MM.1S (cell line): ENCODE results near the gene GSG1L.

Source experiments
- DNase-seq: peaks from one replicate; pipeline ENCODE4 v3.0.0-alpha.2; 2015
- H2AFZ ChIP-seq: fragments of 300-600 bp; sonication (generic); 2 replicates; pipeline ENCODE4 v1.6.0; 2016; ENCODE audit warnings: antibody characterized with exemption, low read length
- H3F3A ChIP-seq: fragments of 300-600 bp; sonication (generic); 2 replicates; pipeline ENCODE4 v1.6.1; 2016; ENCODE audit warnings: mild to moderate bottlenecking, antibody characterized with exemption, low read length, moderate library complexity, mixed read lengths; ENCODE audit not compliant: insufficient read depth
- H3K27ac ChIP-seq: fragments of 300-600 bp; sonication (generic); 2 replicates; pipeline ENCODE4 v1.5.1; 2016; ENCODE audit warnings: mild to moderate bottlenecking, low read length
- H3K27me3 ChIP-seq: fragments of 300-600 bp; sonication (generic); replicated peaks from 2 replicates; pipeline ENCODE4 v1.6.0; 2016; ENCODE audit warnings: low read length; ENCODE audit not compliant: insufficient read depth
- H3K36me3 ChIP-seq: fragments of 300-600 bp; sonication (generic); replicated peaks from 2 replicates; pipeline ENCODE4 v1.6.1; 2016; ENCODE audit warnings: mild to moderate bottlenecking, low read length, mixed read lengths; ENCODE audit not compliant: insufficient read depth
- H3K4me1 ChIP-seq: fragments of 300-600 bp; sonication (generic); 2 replicates; pipeline ENCODE4 v1.6.1; 2016; ENCODE audit warnings: low read length, mixed read lengths
- H3K4me2 ChIP-seq: fragments of 300-600 bp; sonication (generic); 2 replicates; pipeline ENCODE4 v1.6.0; 2016; ENCODE audit warnings: low read depth, low read length
- H3K4me3 ChIP-seq: fragments of 300-600 bp; sonication (generic); 2 replicates; pipeline ENCODE4 v1.5.1; 2016; ENCODE audit warnings: low read length, mixed read lengths
- H3K79me2 ChIP-seq: fragments of 300-600 bp; sonication (generic); 2 replicates; pipeline ENCODE4 v1.6.1; 2016; ENCODE audit warnings: mixed run types, low read length, mixed read lengths
- H3K9ac ChIP-seq: fragments of 300-600 bp; sonication (generic); 2 replicates; pipeline ENCODE4 v1.6.1; 2016; ENCODE audit warnings: low read length, mixed read lengths
- H3K9me2 ChIP-seq: fragments of 300-600 bp; sonication (generic); replicated peaks from 2 replicates; pipeline ENCODE4 v1.6.1; 2016; ENCODE audit warnings: mild to moderate bottlenecking, low read length, mixed read lengths; ENCODE audit not compliant: insufficient read depth
- H3K9me3 ChIP-seq: fragments of 300-600 bp; sonication (generic); replicated peaks from 2 replicates; pipeline ENCODE4 v1.6.1; 2016; ENCODE audit warnings: mild to moderate bottlenecking, low read length, mixed read lengths; ENCODE audit not compliant: insufficient read depth
- H4K20me1 ChIP-seq: fragments of 300-600 bp; sonication (generic); 2 replicates; pipeline ENCODE4 v1.6.1; 2016; ENCODE audit warnings: mild to moderate bottlenecking, low read length, moderate library complexity, mixed read lengths; ENCODE audit not compliant: insufficient read depth
- CTCF ChIP-seq: fragments of 300-600 bp; sonication (generic); IDR thresholded peaks from 2 replicates; pipeline ENCODE4 v1.5.1; 2016; ENCODE audit warnings: antibody characterized with exemption, low read length, mixed read lengths
- EZH2 ChIP-seq: fragments of 300-600 bp; sonication (generic); optimal IDR thresholded peaks from 2 replicates; pipeline ENCODE3; 2017; ENCODE audit warnings: low read depth, mild to moderate bottlenecking, antibody characterized with exemption, low read length, mixed read lengths
- EZH2phosphoT487 ChIP-seq: fragments of 300-600 bp; sonication (generic); IDR thresholded peaks from 2 replicates; pipeline ENCODE4 v1.6.1; 2018; ENCODE audit warnings: antibody characterized with exemption, low read length

Gene GSG1L

GRCh38 chr16:27817038-27817437 lies 246.5 kb downstream of the GSG1L start:
- no peaks in the 10 kb centered on the region for H3K9me3 ChIP-seq
- H3K27ac ChIP-seq = no peak overlapping the region
- DNase-seq = no peak
- no peaks in the 10 kb centered on the region for H3K4me1 ChIP-seq
- H3F3A ChIP-seq = no peaks in the 10 kb centered on the region
- no peak overlapping the region for H3K9ac ChIP-seq
- no peaks in the 10 kb centered on the region for H3K79me2 ChIP-seq
- H3K4me3 ChIP-seq = no peak overlapping the region
- H3K36me3 ChIP-seq = no peaks in the 10 kb centered on the region
- no peaks in the 10 kb centered on the region for H4K20me1 ChIP-seq
- peaks cover 52% of the 10 kb centered on the region for H3K27me3 ChIP-seq
- no peak for TF ChIP-seq EZH2
- TF ChIP-seq EZH2phosphoT487 = no peak
- no peak for TF ChIP-seq CTCF
- H2AFZ ChIP-seq = no peak overlapping the region
- H3K9me2 ChIP-seq = no peaks in the 10 kb centered on the region
- H3K4me2 ChIP-seq = no peak overlapping the region

GRCh38 chr16:27816561-27816960 lies 247.0 kb downstream of the GSG1L start:
- no peaks in the 10 kb centered on the region for H4K20me1 ChIP-seq
- H3K36me3 ChIP-seq = no peaks in the 10 kb centered on the region
- no peak overlapping the region for H3K4me2 ChIP-seq
- no peak overlapping the region for H2AFZ ChIP-seq
- H3K27ac ChIP-seq = no peak overlapping the region
- no peak overlapping the region for H3K4me3 ChIP-seq
- no peaks in the 10 kb centered on the region for H3K79me2 ChIP-seq
- no peaks in the 10 kb centered on the region for H3K4me1 ChIP-seq
- no peaks in the 10 kb centered on the region for H3K9me3 ChIP-seq
- H3K9ac ChIP-seq = no peak overlapping the region
- no peak for DNase-seq
- no peaks in the 10 kb centered on the region for H3F3A ChIP-seq
- no peaks in the 10 kb centered on the region for H3K9me2 ChIP-seq
- H3K27me3 ChIP-seq = peaks cover 50% of the 10 kb centered on the region
- TF ChIP-seq CTCF = no peak
- no peak for TF ChIP-seq EZH2
- TF ChIP-seq EZH2phosphoT487 = no peak

GRCh38 chr16:27813591-27813990 lies 249.9 kb downstream of the GSG1L start:
- no peaks in the 10 kb centered on the region for H3K4me1 ChIP-seq
- no peak overlapping the region for H3K4me2 ChIP-seq
- no peak for TF ChIP-seq EZH2phosphoT487
- no peak for TF ChIP-seq CTCF
- TF ChIP-seq EZH2 = no peak
- H3K9me3 ChIP-seq = no peaks in the 10 kb centered on the region
- DNase-seq = no peak
- no peaks in the 10 kb centered on the region for H3F3A ChIP-seq
- peaks cover 20% of the 10 kb centered on the region for H3K27me3 ChIP-seq
- no peak overlapping the region for H3K9ac ChIP-seq
- H3K36me3 ChIP-seq = no peaks in the 10 kb centered on the region
- no peaks in the 10 kb centered on the region for H3K79me2 ChIP-seq
- no peak overlapping the region for H3K27ac ChIP-seq
- H4K20me1 ChIP-seq = no peaks in the 10 kb centered on the region
- no peak overlapping the region for H2AFZ ChIP-seq
- no peaks in the 10 kb centered on the region for H3K9me2 ChIP-seq
- H3K4me3 ChIP-seq = no peak overlapping the region

GRCh38 chr16:27811881-27812280 lies 251.6 kb downstream of the GSG1L start:
- Histone ChIP-seq H3K27ac (no peak overlapping the region), H3K9ac (no peak overlapping the region), H4K20me1 (no peaks in the 10 kb centered on the region), H3K27me3 (peaks cover 10% of the 10 kb centered on the region), H3K4me1 (no peaks in the 10 kb centered on the region), H3K4me3 (no peak overlapping the region), H3K4me2 (no peak overlapping the region), H3K79me2 (no peaks in the 10 kb centered on the region), H3K9me2 (no peaks in the 10 kb centered on the region), H3K9me3 (no peaks in the 10 kb centered on the region), H3F3A (no peaks in the 10 kb centered on the region), H2AFZ (no peak overlapping the region), H3K36me3 (no peaks in the 10 kb centered on the region)
- DNase-seq = no peak
- TF ChIP-seq EZH2 (no peak), EZH2phosphoT487 (no peak), CTCF (no peak)
